Stimulated activated CD4-positive, alpha-beta T cell treated with anti-CD3 and anti-CD28 coated beads, Interleukin-1b, Interleukin-23, amount 100 ng/mL, for 24 hours (primary cell): ENCODE results near the gene ARHGEF28.

ENCODE experiments used
- DNase-seq, 4 experiments: peaks; one replicate each; pipeline ENCODE4 v3.0.0-alpha.2; 2020; ENCODE audit warnings: low read depth in 4 of 4, low spot score in 1 of 4

ARHGEF28 gene

GRCh38 chr5:73732045-73732444 is 106.0 kb downstream of the ARHGEF28 start:
- no peak for DNase-seq

GRCh38 chr5:73733219-73733618 is 107.2 kb downstream of the ARHGEF28 start:
- no peak for DNase-seq

GRCh38 chr5:73735032-73735734 is 109.2 kb downstream of the ARHGEF28 start:
- DNase-seq = no peak

- DNase-seq = no peak
Observed at GRCh38 chr5:73739650-73740049, 113.7 kb downstream of the ARHGEF28 start.

- no peak for DNase-seq
Observed at GRCh38 chr5:73740274-73740790, 114.3 kb downstream of the ARHGEF28 start.

- no peak for DNase-seq
Observed at GRCh38 chr5:73743161-73743560, 117.2 kb downstream of the ARHGEF28 start.

- no peak for DNase-seq
Observed at GRCh38 chr5:73745836-73746235, 119.8 kb downstream of the ARHGEF28 start.

- no peak for DNase-seq
Observed at GRCh38 chr5:73746608-73747007, 120.6 kb downstream of the ARHGEF28 start.

GRCh38 chr5:73747696-73748380 is 121.8 kb downstream of the ARHGEF28 start:
- DNase-seq = no peak

GRCh38 chr5:73748510-73749400 is 122.8 kb downstream of the ARHGEF28 start:
- DNase-seq = no peak

GRCh38 chr5:73749485-73750270 is 123.7 kb downstream of the ARHGEF28 start:
- no peak for DNase-seq

GRCh38 chr5:73751254-73751914 is 125.4 kb downstream of the ARHGEF28 start:
- no peak for DNase-seq

- DNase-seq = no peak
Observed at GRCh38 chr5:73754254-73754653, 128.3 kb downstream of the ARHGEF28 start.

GRCh38 chr5:73757416-73757815 is 131.4 kb downstream of the ARHGEF28 start:
- no peak for DNase-seq

- DNase-seq = no peak
Observed at GRCh38 chr5:73759771-73760170, 133.8 kb downstream of the ARHGEF28 start.

- no peak for DNase-seq
Observed at GRCh38 chr5:73763300-73764032, 137.5 kb downstream of the ARHGEF28 start.

- DNase-seq = no peak
Observed at GRCh38 chr5:73764586-73764985, 138.6 kb downstream of the ARHGEF28 start.

GRCh38 chr5:73764996-73765395 is 139.0 kb downstream of the ARHGEF28 start:
- DNase-seq = no peak

- DNase-seq = no peak
Observed at GRCh38 chr5:73766902-73767301, 140.9 kb downstream of the ARHGEF28 start.
